ENCODE measurements around the gene PCSK6.

Gene PCSK6

GRCh38 chr15:101489599-101490407 is at the start of gene PCSK6:
Gene PCSK6, minus strand, starts transcription at chr15:101489707. Its CDS starts 37 bp downstream, at chr15:101489670.
- DNase-seq = no peak

GRCh38 chr15:101538996-101539395 is 49.5 kb upstream of the PCSK6 start:
- DNase-seq = no peak

- no peak for DNase-seq
Measured at GRCh38 chr15:101538177-101538576, 48.7 kb upstream of the PCSK6 start.

DNA sequence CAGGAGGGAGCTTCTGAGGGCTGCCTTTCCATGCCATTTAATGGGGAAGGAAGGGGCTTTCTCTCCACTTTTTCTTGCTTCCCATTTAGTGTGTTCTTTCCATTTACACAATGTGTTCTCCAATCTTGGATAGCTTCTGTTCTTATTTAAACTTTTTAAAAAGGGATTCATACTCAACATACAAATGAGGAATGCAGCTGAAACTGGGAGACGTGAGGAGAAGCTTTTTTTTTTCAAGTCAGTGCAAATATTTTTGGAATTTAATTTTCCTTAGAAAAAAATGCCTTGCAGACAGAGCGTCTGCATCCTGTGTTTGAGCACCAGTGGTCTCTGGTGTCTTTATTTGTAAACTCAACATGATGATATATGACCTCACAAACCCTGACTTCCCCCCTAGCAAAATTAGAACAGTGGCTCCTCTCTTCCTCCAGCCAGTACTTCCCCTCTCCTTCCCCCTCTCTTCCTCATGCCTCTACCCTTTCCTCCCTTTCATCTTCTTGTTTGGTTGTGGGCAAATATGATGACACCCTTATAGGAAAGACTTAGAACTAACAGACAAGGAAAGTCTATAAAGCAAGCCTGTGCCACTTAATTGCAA is 48.1 kb upstream of the PCSK6 start:
- no peak for DNase-seq

GRCh38 chr15:101536875-101537405 is 47.4 kb upstream of the PCSK6 start:
- DNase-seq = no peak

DNA sequence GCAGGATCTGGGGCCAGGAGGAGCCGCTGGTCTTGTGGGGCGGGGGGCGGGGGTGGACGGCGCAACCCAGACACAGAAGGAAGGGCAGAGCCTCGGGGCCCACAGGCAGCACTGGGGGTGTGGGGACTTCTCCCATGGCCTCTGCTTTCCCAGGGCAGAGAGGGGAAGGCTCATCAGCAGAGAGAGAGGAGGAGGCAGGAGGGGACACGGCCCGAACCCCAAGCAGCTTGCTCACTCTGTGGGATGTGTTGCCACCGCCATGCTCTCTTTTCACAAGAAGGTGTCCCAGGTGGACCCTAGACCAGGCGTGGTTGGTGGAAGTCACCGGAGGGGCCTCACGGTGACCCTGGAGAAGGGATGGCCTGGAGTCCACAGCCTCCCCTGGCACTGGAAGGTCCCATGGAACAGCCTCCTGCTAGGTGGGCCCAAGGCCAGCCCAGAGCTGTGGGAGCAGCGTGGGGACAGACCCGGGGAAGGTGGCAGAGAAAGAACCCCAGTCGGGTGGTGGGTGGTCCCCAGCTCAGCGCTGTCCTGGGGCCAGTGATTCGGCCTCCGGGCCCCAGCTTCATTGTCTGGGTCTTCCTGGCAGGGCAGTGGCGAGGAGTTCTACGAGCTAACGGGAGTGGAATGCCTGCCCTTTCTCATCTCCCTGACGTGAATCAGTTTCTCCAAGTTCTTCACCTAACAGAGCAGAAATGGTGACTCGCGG is 46.8 kb upstream of the PCSK6 start:
- no peak for DNase-seq

- DNase-seq = no peak
Measured at GRCh38 chr15:101535170-101535902, 45.8 kb upstream of the PCSK6 start.

DNA sequence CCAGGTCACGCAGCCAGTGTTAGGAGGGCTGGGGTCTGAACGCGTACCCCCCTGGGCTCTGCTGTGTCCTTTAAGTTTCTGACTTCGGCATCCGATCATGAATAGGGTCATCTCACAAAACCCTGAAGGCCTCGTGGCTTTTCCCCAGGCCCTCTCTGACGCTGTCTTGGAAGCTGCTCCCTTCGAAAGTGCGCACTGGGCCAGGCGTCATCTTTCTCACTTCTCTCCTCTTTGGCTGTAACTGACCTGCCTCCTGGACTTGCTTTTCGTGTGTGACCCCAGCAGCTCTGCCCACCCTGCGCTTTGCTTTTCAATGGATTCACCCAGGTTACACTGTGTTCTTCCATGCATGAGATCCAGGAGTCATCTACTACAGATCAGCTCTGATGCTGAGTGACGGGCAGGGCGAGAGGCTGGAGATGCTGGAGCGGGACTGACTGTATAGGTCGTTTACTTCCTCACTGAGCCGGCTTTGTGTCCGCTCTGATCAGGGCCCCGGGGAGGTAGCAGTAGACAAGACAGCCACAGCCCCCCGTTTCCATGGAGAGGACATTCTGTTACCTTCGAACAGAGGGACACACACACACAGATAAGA is 45.0 kb upstream of the PCSK6 start:
- DNase-seq = no peak

DNA sequence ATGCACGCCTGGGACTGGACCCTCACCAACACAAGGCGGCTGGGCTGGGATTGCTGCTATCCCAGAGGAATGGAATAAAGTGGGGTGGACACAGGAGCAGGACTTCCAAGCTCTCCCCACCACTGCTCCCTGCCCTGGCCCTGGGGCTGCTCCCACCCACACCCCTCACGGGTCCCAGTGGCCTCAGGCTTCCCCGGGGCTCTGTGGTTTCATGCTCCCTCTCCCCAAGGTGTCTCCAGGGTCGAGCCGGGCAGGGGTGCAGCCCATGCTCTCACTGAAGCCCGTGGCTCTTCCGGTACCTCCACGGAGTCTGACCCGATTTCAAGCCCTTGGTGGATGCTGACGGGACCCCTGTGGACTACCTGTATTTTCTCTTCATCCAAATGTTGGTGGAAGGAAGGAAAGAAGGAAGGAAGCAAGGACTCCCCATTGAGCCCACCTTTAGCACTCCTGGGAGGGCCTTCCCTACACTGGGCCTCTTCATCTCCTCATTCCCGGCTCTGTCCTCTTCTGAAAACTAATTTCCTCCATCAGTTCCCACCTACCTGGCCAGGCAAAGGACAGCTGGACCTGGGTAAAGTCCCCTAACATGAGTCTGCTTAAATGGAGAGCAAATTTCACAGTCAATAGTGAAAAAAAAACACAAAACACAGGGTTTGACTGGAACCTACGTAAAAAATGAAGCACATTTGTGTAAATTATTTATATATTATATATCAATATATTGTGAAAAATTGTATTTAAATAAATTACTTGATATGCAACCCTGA is 44.0 kb upstream of the PCSK6 start:
- no peak for DNase-seq

DNA sequence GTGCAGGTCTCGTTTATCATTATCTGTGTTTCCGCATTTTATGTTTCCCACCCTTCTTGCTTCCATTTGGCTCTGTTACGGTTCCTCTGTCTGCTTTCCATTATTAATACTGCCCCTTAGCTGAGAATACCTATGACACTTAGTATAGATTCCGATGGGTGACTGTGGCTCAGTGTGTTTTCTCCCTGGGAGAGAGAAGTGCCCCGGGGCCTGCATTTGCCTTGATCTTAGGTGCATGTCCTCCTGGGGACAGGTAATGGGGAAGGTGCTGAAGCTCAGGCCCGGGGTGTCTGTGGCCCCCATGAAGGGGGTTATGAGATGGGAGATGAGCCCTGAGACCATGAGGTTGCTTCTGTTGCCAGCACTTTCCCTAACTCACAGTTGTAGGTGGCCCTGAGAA is 43.4 kb upstream of the PCSK6 start:
- no peak for DNase-seq

- no peak for DNase-seq
Measured at GRCh38 chr15:101531170-101531569, 41.7 kb upstream of the PCSK6 start.

DNA sequence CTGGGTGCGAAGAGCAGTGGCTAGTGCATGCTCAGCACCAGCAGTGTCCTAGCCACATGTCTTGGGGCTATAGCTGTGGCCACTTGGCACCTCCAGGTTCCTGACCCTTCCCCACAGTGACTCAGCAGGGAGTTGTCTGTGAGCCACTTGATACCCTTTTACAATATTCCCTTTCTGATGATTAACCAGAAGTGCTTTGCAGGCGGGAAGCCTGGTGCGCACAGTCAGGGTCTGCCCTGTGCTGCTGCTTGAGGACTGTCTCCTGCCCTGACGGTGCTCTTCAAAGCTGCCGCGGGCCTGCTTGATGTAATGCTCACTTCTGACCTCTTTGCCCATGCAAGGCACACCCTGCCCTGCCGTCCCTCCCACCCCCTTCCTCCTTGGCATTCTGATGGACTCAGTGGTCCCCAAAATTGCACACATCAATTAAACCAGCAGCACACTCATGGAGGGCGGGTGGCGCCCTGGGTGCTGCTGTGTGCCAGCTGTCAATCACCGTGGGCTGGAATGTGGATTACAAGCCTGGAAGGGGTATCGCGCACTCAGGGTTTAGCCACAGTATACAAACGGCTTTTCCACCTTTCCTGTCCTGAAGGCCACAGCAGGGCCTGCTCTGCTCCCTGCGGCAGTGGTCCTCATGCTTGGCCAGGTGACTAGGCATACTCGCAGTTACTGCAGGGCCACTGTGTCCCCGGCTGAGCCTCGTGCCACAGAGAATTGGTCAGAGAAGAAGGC is 40.9 kb upstream of the PCSK6 start:
- DNase-seq = no peak

- no peak for DNase-seq
Measured at GRCh38 chr15:101528917-101529299, 39.4 kb upstream of the PCSK6 start.

DNA sequence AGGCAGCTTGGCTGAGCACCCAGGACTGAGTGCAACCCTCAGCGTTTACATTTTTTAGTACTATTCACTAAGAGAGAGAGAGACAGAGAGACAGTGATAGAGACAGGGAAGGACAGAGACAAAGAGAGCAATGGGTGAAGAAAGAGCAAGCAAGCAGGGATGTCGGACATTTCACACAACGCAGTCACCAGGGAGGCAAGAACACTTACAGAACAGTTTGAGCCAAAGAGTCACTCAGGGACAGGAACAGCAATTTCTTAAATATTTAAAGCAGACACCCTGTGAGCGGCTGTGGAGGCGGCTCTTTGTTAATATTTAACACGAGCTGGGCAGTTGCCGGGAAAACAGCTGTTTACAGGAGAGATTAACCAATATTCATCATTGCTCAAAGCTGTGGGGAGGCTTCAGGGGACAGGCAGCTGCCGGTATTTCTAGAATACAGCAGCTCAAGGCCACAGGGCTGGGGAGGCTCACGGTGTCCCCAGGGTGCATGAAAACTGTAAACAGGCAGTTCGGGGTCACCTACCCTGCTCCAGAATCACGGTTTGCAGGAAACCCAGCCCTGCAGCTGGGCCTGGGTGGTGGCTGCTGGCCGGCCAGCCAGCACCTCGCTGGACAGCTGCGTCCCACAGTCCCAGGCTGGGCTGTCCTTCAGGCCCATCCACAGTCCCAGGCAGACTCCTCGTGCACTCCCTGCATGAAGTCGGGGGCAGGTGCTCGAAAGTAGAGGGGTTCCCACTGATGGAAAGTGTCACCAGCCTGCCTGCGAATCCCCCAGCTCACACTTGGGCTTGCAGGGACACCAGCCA is 38.8 kb upstream of the PCSK6 start:
- DNase-seq = no peak

GRCh38 chr15:101526890-101527289 is 37.4 kb upstream of the PCSK6 start:
- no peak for DNase-seq

- no peak for DNase-seq
Measured at GRCh38 chr15:101526442-101526841, 36.9 kb upstream of the PCSK6 start.

- DNase-seq = no peak
Measured at GRCh38 chr15:101526021-101526420, 36.5 kb upstream of the PCSK6 start.

DNA sequence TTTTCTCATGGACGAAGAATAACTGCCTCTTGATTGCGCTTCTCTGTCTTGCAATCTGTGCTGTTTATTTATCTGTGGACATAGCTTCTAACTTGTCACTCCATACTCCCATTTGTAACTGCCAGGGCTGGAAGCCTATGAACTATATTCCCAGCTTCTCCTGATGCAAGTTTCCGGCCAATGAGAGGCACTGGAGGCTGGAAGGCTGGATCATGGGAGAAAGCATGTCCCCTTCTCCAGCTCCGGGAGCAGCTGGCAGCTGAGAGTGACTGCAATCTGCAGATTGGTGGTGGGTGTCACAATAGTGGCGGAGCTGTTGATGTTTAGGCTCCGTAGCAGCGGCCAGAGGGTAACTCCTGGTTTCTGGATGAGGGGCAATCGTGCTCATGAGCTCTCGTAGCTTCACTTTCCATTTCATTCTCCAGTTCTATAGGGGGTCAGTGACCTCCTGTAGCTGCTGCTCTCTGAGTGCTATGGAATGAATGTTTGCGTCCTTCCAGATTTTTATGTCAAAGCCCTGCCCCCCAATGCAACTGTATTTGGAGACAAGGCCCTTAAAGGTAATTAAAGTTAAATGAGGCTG is 35.7 kb upstream of the PCSK6 start:
- no peak for DNase-seq

- DNase-seq = no peak
Measured at GRCh38 chr15:101523560-101523940, 34.0 kb upstream of the PCSK6 start.

All from NCI-H1930 (cell line).